ENCODE results near the gene MYRFL.

GRCh38 chr12:69896653-69897381 is 71.8 kb downstream of the MYRFL start:
- TF ChIP-seq CTCF (IDR thresholded peaks at IDR 0.05; ENCODE audit: low read length): no peak
- TF ChIP-seq EZH2 (IDR thresholded peaks at IDR 0.05; ENCODE audit: borderline replicate concordance, low read length): no peak

Measured in OCI-LY1 (cell line).